ENCODE measurements around the gene DAB1.

- TF ChIP-seq CTCF (conservative IDR thresholded peaks at IDR 0.05 in 1 of 2, IDR thresholded peaks at IDR 0.05 in 1 of 2; ENCODE audit: extremely low read depth in 1 of 2, insufficient read depth in 1 of 2, low read depth in 1 of 2, low read length in 2 of 2) (peak in 1 of 2 donors; percentile 2), EZH2 (IDR thresholded peaks at IDR 0.05; ENCODE audit: borderline replicate concordance, low read length) (no peak)
These were observed 351.3 kb downstream of the DAB1 start for GRCh38 chr1:57072401-57073110.
